ENCODE measurements around the gene ANKRD36.
"Not testable (repeated sequence)": the region's sequence is repeated elsewhere in the genome, so short reads cannot be mapped to it uniquely, and the experiment has no call there.

- TF ChIP-seq ZNF280D (tag by site-specific recombination; IDR thresholded peaks at IDR 0.05); ZBTB49 (tag by site-specific recombination; IDR thresholded peaks at IDR 0.05; ENCODE audit: low read depth); CTCF (tag by site-specific recombination; IDR thresholded peaks at IDR 0.05); ZBTB6 (tag by site-specific recombination; IDR thresholded peaks at IDR 0.05); ZNF37A (tag by site-specific recombination; IDR thresholded peaks at IDR 0.05); ZNF133 (tag by site-specific recombination; IDR thresholded peaks at IDR 0.05); ZFP37 (tag by site-specific recombination; IDR thresholded peaks at IDR 0.05); SP2 (tag by site-specific recombination; IDR thresholded peaks at IDR 0.05): not testable (repeated sequence)
Observed at GRCh38 chr2:97266449-97266848, 153.5 kb downstream of the ANKRD36 start.

Measured in HEK293 (cell line).